ENCODE results near the gene LUC7L.
"Not testable (repeated sequence)": the region's sequence is repeated elsewhere in the genome, so short reads cannot be mapped to it uniquely, and the experiment has no call there.

LUC7L gene

GRCh38 chr16:228151-228851, 948 bp downstream of the LUC7L start:
- no peak for DNase-seq

- DNase-seq, result no peak
Measured at GRCh38 chr16:220021-220420, 9.2 kb downstream of the LUC7L start.

- no peak for DNase-seq
Measured at GRCh38 chr16:212999-213398, 16.2 kb downstream of the LUC7L start.

GRCh38 chr16:211631-212180, 17.5 kb downstream of the LUC7L start:
- DNase-seq, result not testable (repeated sequence)

GRCh38 chr16:209359-209758, 19.9 kb downstream of the LUC7L start:
- DNase-seq, result not testable (repeated sequence)

GRCh38 chr16:204046-204445, 25.2 kb downstream of the LUC7L start:
- DNase-seq, result not testable (repeated sequence)

- no peak for DNase-seq
Measured at GRCh38 chr16:203246-203645, 26.0 kb downstream of the LUC7L start.

- no peak for DNase-seq
Measured at GRCh38 chr16:200388-200787, 28.9 kb downstream of the LUC7L start.

- DNase-seq, result no peak
Measured at GRCh38 chr16:194516-194915, 34.7 kb downstream of the LUC7L start.

- no peak for DNase-seq
Measured at GRCh38 chr16:193441-193840, 35.8 kb downstream of the LUC7L start.

GRCh38 chr16:192686-193085, 36.6 kb downstream of the LUC7L start:
- DNase-seq, result no peak

- DNase-seq, result no peak
Measured at GRCh38 chr16:191831-192230, 37.4 kb downstream of the LUC7L start.

- DNase-seq, result no peak
Measured at GRCh38 chr16:189604-190186, 39.6 kb downstream of the LUC7L start.

GRCh38 chr16:188674-189073, 40.6 kb downstream of the LUC7L start:
- no peak for DNase-seq

- no peak for DNase-seq
Measured at GRCh38 chr16:187330-187729, 41.9 kb downstream of the LUC7L start.

- no peak for DNase-seq
Measured at GRCh38 chr16:185691-186090, 43.6 kb downstream of the LUC7L start.

- DNase-seq, result no peak
Measured at GRCh38 chr16:185213-185612, 44.0 kb downstream of the LUC7L start.

- DNase-seq, result no peak
Measured at GRCh38 chr16:183005-183404, 46.2 kb downstream of the LUC7L start.

- DNase-seq, result peak; percentile 95
Measured at GRCh38 chr16:181565-182021, 47.7 kb downstream of the LUC7L start.

- peak; percentile 83 for DNase-seq
Measured at GRCh38 chr16:180681-181564, 48.3 kb downstream of the LUC7L start.

GRCh38 chr16:180101-180675, 49.1 kb downstream of the LUC7L start, which contains the start of gene HBQ1:
HBQ1 (plus strand) TSS chr16:180459; CDS start chr16:180487, 28 bp downstream.
- peak; percentile 82 for DNase-seq

GRCh38 chr16:179211-180092, 49.8 kb downstream of the LUC7L start:
- DNase-seq, result no peak

Measured in activated CD8-positive, alpha-beta memory T cell treated with anti-CD3 and anti-CD28 coated beads for 24 hours (primary cell).